HG03175 (cell line): ENCODE data around the gene KRT71.

Experiments used
- ATAC-seq: cut with Tn5 transposase; IDR thresholded peaks from one replicate; pipeline ENCODE4 v1.9.1; 2021; ENCODE audit warnings: mild to moderate bottlenecking, moderate library complexity; ENCODE audit not compliant: unreplicated experiment

KRT71 gene

DNA sequence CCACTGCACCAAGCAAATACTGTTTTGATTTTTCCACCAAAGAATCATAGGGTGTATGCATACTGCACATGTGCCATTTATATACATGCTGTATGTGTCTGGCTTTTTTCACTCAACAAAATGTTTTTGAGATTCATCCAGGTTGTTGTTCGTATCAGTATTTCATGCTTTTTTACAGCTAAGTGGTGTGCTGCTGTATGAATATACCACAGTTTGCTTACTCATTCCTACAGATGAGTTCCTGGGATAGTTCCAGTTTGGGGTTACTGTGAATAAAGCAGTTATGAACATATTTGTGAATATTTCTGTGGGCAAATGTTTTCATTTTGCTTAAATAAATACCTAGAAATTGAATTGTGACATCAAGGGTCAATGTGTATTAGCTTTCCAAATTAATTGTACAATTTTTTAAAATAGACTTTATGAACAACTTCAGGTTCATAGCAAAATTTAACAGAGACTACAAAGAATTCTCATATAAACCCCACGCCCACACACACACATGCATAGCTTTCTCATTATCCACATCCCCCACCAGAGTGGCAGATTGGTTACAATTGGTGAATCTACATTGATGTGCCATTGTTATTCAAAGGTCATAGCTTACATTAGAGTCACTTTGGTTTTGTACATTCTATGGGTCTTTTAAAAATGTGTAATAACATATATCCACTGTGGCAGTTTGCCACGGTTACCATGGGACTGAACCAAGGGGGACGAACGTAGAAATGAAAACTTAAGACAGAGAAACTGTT, 53.0 kb downstream of the KRT71 start:
- ATAC-seq = no peak

DNA sequence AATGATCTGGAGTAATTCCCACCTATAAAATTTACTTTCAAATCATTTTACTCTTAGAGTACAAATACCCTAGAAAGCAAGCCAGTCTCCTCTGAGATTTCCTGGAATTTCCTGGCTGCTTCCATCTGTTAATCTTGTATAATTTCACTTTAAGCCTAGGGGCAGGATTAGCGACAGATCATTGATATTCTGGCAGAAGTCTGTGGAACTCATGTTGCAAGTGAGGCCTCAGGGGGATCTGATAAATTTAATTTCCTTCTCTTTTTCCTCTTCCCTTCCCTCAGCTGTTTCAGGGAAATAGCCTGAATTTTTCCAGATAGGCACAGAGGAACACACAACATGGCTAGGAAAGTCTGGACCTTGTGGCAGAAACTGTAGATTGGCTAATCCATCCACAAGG, 54.0 kb downstream of the KRT71 start:
- ATAC-seq = no peak

DNA sequence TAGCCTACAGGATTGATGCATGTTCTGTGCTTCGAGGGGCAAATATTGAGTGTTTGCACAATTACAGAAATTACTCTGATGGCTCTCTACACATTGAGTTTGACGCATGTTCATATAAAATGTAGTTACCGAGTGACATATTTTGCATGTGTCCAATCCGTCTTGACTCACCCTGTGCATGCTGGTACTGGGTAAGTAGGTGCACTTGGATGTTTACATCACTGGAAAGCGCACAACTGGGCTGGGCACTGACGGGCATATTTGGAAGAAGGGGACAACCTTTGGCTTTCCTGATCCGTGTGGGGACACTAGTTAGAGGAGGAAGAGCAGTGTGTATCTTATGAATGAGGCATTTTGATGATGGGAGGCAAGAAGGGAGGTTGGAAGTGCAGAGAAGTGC, 55.0 kb downstream of the KRT71 start:
- no peak for ATAC-seq

DNA sequence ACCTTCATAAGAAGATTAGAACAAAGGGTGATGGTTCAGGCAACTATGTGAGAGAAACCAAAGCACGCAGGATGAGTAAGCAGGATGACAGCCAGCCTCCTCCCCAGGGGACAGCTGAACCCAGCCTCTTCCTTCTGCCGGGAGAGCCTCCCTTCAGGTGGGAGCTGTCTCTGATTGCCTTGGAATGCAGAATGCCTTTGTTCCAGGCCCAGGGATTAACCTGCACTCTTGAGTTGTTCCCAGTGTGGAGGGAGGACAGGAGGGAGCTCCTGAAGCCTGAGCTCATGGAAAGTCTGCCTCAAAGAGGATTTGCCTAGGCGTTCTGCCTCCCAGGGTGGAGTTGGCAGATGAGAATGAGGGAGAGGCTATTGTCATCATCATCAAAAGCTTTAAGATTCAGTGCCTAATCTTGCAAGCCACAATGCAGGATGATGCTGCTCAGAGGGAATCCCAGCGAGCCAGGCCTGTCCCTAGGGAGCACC, 56.3 kb downstream of the KRT71 start:
- no peak for ATAC-seq

DNA sequence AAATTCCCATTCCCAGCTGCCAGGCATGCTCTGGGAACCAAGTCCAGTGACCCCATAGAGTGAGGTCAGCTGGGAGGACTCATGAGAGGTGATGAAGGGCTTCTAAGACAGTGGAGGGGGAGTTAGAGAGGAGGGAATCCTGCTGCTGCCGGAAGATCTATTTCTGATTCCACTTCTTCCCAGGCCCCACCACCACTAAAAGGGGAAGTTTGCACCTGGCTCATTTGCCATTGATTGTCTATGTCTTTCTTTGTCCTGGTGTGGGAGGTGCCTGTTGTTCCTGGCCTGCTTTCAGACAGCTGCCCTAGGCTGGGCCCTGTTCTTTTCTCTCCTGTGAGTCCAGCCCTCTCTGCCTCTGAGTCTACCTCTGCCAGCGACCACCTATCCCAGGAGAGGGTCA, 56.9 kb downstream of the KRT71 start:
- ATAC-seq = no peak

DNA sequence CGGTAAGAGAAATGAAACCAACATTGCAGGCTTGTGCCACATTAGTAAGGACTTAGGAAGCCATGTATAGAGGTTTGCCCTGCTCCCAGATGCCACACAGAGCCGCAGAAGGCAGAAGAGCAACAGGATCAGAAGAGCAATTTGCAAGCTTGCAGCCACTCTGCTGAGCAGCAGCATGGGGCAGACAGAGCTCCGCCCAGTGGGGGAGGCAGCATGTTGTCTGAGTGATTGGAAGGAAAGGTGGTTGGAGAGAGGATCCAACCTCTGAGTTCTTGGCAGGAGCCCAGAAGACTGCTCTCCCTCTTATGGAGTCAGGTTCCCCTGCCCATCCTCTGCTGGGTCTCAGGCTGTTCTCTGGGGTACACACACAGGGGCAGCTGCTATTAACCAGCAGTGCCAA, 57.6 kb downstream of the KRT71 start:
- ATAC-seq = no peak

DNA sequence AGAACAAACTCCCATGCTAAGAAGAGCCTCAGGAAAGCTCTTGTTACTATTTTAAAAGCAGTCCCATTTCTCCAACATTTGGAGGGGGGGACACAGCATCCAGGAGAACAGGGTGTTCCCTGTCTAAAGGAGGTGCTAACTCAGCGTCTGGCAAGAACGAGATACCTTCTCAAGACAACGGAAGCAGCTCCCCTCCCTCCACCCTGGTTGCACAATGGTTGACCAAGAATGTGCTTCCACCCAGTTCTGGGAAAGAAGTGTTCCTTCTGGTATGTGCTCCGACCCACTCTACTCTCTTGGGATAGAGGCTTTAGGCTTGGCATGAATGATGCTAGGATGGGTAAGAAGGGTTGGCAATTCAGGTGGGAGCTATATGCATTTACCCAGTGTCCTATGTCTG, 58.4 kb downstream of the KRT71 start:
- no peak for ATAC-seq

DNA sequence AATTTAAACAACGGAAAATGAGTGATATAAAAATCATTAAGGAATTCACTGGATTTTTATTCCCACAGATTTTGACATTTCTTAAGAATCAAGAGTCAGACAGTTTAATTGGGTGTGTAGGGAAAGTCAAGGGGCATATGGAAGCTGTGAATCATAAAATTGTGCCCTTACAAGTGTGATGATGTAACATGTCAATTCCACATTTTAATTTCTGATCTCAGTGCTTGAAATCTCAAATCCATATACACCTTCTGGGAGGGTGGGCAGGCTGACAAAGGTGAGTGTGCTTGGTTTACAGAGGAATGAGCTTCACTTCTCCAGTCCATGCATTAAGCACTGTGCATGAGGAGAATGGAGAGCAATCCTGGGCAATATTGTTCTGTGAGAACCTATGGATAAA, 58.8 kb downstream of the KRT71 start:
- no peak for ATAC-seq
